K562 (cell line): ENCODE data around the gene NIPBL. TPM values are rescaled to one million over a fixed set of nuclear protein-coding genes. Genes with fewer than 3 reads are reported as not detected.

Experiments used
- AFF1 ChIP-seq, 2 experiments: fragments of 450-650 bp; IDR thresholded peaks; 2 replicates each; pipeline ENCODE4 v1.6.1; 2018; ENCODE audit warnings: mild to moderate bottlenecking in 2 of 2, low read depth in 1 of 2; ENCODE audit not compliant: partially characterized antibody in 2 of 2
- ARID2 ChIP-seq: fragments of 450-650 bp; IDR thresholded peaks from 2 replicates; pipeline ENCODE4 v1.6.1; 2017; ENCODE audit warnings: antibody characterized with exemption, mild to moderate bottlenecking
- E2F5 ChIP-seq: sonication (generic); formaldehyde crosslinking; IDR thresholded peaks from 2 replicates; pipeline ENCODE4 v1.8.0; 2022; ENCODE audit warnings: mild to moderate bottlenecking, missing genetic modification reagents
- EHMT2 ChIP-seq: fragments of 450-650 bp; IDR thresholded peaks from 2 replicates; pipeline ENCODE4 v1.6.1; 2018; ENCODE audit warnings: antibody characterized with exemption
- EP300 ChIP-seq: IDR thresholded peaks from 2 replicates; pipeline ENCODE4 v1.6.1; 2012; ENCODE audit warnings: low read length, improper control_type of control experiment
- HMG20A ChIP-seq: fragments of 450-650 bp; formaldehyde crosslinking; conservative IDR thresholded peaks from 2 replicates; pipeline ENCODE4 v1.4.0; 2020; ENCODE audit warnings: mild to moderate bottlenecking, mixed read lengths
- HMGXB4 ChIP-seq: sonication (generic); formaldehyde crosslinking; IDR thresholded peaks from 2 replicates; pipeline ENCODE4 v1.8.1; 2023; ENCODE audit warnings: mild to moderate bottlenecking, missing genetic modification reagents
- HNRNPH1 ChIP-seq: fragments of 200-400 bp; formaldehyde crosslinking; optimal IDR thresholded peaks from 2 replicates; pipeline ENCODE3; 2017; ENCODE audit warnings: low read depth, mild to moderate bottlenecking, low read length, moderate library complexity
- ILK ChIP-seq: fragments of 450-650 bp; IDR thresholded peaks from 2 replicates; pipeline ENCODE4 v1.6.1; 2016; ENCODE audit warnings: missing genetic modification characterization, low read depth, mild to moderate bottlenecking, missing compliant biosample characterization, moderate library complexity, borderline replicate concordance
- IRF2 ChIP-seq: sonication (generic); formaldehyde crosslinking; IDR thresholded peaks from 2 replicates; pipeline ENCODE4 v1.8.1; 2022; ENCODE audit warnings: mild to moderate bottlenecking, missing genetic modification reagents
- MEF2A ChIP-seq: IDR thresholded peaks from 2 replicates; pipeline ENCODE4 v1.6.1; 2011; ENCODE audit warnings: low read depth, mild to moderate bottlenecking, low read length, moderate library complexity; ENCODE audit not compliant: control insufficient read depth
- NELFE ChIP-seq: IDR thresholded peaks from 2 replicates; pipeline ENCODE4 v1.6.1; 2011; ENCODE audit warnings: mild to moderate bottlenecking; ENCODE audit not compliant: insufficient read depth, insufficient read length
- POLR2A ChIP-seq: fragments of 450-650 bp; conservative IDR thresholded peaks from 2 replicates; pipeline ENCODE4 v1.6.1; 2016
- ZNF212 ChIP-seq: fragments of 450-650 bp; formaldehyde crosslinking; IDR thresholded peaks from 2 replicates; pipeline ENCODE4 v1.4.0; 2020; ENCODE audit warnings: mild to moderate bottlenecking
- ZNF274 ChIP-seq: IDR thresholded peaks from 2 replicates; pipeline ENCODE4 v1.6.1; 2011; ENCODE audit warnings: low read depth, mild to moderate bottlenecking, low read length, moderate library complexity, borderline replicate concordance
- polyA plus RNA-seq, 8 experiments: library from polyadenylated mRNA; depleted of rRNA in 4 of 8; stranded (reverse) in 5 of 8; unstranded in 3 of 8; fragments of >200 nt; fragmentation: Nextera tagmentation in 2 of 8; fragmentation: Illumina TruSeq in 1 of 8; extraction: Ambion mirVana in 2 of 8; extraction: Trizol in 1 of 8; gene quantifications; 2 replicates each; pipeline versions ENCODE4 v1.2.1 to v1.2.3, GENCODE V29; 2011 to 2014; ENCODE audit warnings: inconsistent platforms in 1 of 8, missing spikeins in 1 of 8
- total RNA-seq, 7 experiments: library from RNA; depleted of rRNA in 6 of 7; stranded (reverse); fragments of >200 nt in 6 of 7; fragmentation: Illumina TruSeq in 2 of 7; extraction: Trizol in 2 of 7; gene quantifications; 2 replicates each; pipeline versions ENCODE4 v1.2.1 to v1.2.3, GENCODE V29; 2011 to 2021; ENCODE audit warnings: low replicate concordance in 1 of 7
- TF ChIP-seq, protein P1 (sequence below): fragments of 250-450 bp; sonication (Bioruptor Pico); IDR thresholded peaks from 2 replicates; pipeline ENCODE4 v1.5.0; 2021; ENCODE audit warnings: mild to moderate bottlenecking, borderline replicate concordance
- TF ChIP-seq, protein P2 (sequence below): fragments of 250-450 bp; sonication (Bioruptor Pico); IDR thresholded peaks from 2 replicates; pipeline ENCODE4 v1.4.0; 2020; ENCODE audit warnings: mild to moderate bottlenecking

Gene NIPBL
- total and polyA plus RNA-seq, 9 of the 15 experiments (the other 6 are each of a cell fraction or from before 2014, with no cell fraction given) = 12.9 to 56.7 (median 38.9) TPM

DNA sequence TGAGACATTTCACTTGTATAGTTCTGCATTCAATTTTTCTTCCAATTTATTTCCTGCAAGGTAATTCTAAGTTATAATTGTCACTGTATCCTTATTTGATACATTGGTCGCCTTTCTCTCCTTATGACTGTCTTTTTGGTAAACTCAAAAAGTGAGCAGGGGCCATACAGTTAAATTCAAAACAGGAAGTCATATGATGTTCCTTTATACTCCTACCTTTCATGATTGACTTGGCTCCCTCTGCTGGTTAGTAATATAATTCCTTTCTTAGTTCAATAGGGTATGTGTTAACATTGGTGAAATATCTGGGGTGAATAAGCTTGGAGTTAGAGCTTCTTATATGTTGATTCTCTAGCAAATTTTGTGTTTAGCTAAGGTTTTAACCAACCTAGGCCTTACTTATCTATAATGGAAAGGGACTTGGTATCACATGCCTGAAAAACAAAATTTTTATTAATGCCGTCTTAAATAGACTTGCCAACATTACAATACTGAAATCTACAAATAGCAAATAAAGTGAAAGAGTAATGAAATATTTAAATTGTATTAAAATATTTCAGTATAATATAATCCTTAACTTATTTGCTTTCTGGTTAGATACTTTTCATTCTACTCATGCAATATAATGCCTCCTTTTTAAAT, 6.0 kb upstream of the NIPBL start (continued):
- TF ChIP-seq HMGXB4 (no peak), POLR2A (0 out of 2 replicates have a peak, but pooled peaks have one; percentile 19), MEF2A (no peak), HMG20A (no peak), EP300 (0 out of 2 replicates have a peak, but pooled peaks have one; percentile 24), IRF2 (CRISPR knock-in tag) (no peak), E2F5 (CRISPR knock-in tag) (no peak), NELFE (no peak), ILK (tag) (no peak), ARID2 (no peak), ZNF212 (CRISPR knock-in tag) (no peak), AFF1 (IDR thresholded peaks at IDR 0.05; ENCODE audit: low read depth in 1 of 2, partially characterized antibody in 2 of 2) (peak in 1 of 2 experiments; percentile 14), ZNF274 (no peak), EHMT2 (peak; percentile 37; the same call in 1 of the 2 replicates), HNRNPH1 (no peak)
- TF ChIP-seq, protein P1, sequence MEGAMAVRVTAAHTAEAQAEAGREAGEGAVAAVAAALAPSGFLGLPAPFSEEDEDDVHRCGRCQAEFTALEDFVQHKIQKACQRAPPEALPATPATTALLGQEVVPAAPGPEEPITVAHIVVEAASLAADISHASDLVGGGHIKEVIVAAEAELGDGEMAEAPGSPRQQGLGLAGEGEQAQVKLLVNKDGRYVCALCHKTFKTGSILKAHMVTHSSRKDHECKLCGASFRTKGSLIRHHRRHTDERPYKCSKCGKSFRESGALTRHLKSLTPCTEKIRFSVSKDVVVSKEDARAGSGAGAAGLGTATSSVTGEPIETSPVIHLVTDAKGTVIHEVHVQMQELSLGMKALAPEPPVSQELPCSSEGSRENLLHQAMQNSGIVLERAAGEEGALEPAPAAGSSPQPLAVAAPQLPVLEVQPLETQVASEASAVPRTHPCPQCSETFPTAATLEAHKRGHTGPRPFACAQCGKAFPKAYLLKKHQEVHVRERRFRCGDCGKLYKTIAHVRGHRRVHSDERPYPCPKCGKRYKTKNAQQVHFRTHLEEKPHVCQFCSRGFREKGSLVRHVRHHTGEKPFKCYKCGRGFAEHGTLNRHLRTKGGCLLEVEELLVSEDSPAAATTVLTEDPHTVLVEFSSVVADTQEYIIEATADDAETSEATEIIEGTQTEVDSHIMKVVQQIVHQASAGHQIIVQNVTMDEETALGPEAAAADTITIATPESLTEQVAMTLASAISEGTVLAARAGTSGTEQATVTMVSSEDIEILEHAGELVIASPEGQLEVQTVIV (CRISPR knock-in tag) = no peak
- TF ChIP-seq, protein P2, sequence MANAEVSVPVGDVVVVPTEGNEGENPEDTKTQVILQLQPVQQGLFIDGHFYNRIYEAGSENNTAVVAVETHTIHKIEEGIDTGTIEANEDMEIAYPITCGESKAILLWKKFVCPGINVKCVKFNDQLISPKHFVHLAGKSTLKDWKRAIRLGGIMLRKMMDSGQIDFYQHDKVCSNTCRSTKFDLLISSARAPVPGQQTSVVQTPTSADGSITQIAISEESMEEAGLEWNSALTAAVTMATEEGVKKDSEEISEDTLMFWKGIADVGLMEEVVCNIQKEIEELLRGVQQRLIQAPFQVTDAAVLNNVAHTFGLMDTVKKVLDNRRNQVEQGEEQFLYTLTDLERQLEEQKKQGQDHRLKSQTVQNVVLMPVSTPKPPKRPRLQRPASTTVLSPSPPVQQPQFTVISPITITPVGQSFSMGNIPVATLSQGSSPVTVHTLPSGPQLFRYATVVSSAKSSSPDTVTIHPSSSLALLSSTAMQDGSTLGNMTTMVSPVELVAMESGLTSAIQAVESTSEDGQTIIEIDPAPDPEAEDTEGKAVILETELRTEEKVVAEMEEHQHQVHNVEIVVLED (CRISPR knock-in tag) = no peak
